Fibroblast of lung (primary cell): ENCODE results near the gene ZAR1L. TPM values are rescaled to one million over a fixed set of nuclear protein-coding genes. Genes with fewer than 3 reads are reported as not detected.

Source experiments
- DNase-seq, 2 donors: peaks; one replicate each; pipeline versions ENCODE4 v3.0.0 to v3.0.0-alpha.2; 2010; ENCODE audit warnings: low read depth in 2 of 2
- H2AFZ ChIP-seq: 2 replicates; pipeline ENCODE4 v1.5.1; 2012; ENCODE audit warnings: low read length, control low read depth, inconsistent platforms
- H3K27ac ChIP-seq: 2 replicates; pipeline ENCODE4 v1.5.1; 2011; ENCODE audit warnings: low read length, control low read depth; ENCODE audit not compliant: insufficient read depth
- H3K27me3 ChIP-seq: 2 replicates; pipeline ENCODE4 v1.5.1; 2011; ENCODE audit warnings: mild to moderate bottlenecking, low read length; ENCODE audit not compliant: control insufficient read depth, insufficient read depth
- H3K36me3 ChIP-seq: 2 replicates; pipeline ENCODE4 v1.5.1; 2011; ENCODE audit warnings: low read length; ENCODE audit not compliant: control insufficient read depth, insufficient read depth
- H3K4me1 ChIP-seq: 2 replicates; pipeline ENCODE4 v1.5.1; 2011; ENCODE audit warnings: low read length; ENCODE audit not compliant: control insufficient read depth, insufficient read depth; ENCODE audit errors: extremely low read depth
- H3K4me2 ChIP-seq: 2 replicates; pipeline ENCODE4 v1.5.1; 2011; ENCODE audit warnings: low read length, control low read depth; ENCODE audit not compliant: insufficient read depth; ENCODE audit errors: extremely low read depth
- H3K4me3 ChIP-seq, 4 experiments: fragments of 200-600 bp in 1 of 4; sonication (generic) in 1 of 4; replicated peaks in 1 of 4; 2 replicates each; pipeline ENCODE4 v1.5.1; 2011 to 2016; ENCODE audit warnings: low read length in 4 of 4, low read depth in 3 of 4, mild to moderate bottlenecking in 3 of 4, control low read depth in 2 of 4, inconsistent platforms in 1 of 4, mixed read lengths in 1 of 4; ENCODE audit not compliant: insufficient read depth in 1 of 4; ENCODE audit errors: control extremely low read depth in 1 of 4
- H3K79me2 ChIP-seq: 2 replicates; pipeline ENCODE4 v1.5.1; 2012; ENCODE audit warnings: mild to moderate bottlenecking, low read length, inconsistent platforms; ENCODE audit not compliant: control insufficient read depth, insufficient read depth
- H3K9ac ChIP-seq: 2 replicates; pipeline ENCODE4 v1.5.1; 2011; ENCODE audit warnings: mild to moderate bottlenecking, low read length, control low read depth; ENCODE audit not compliant: insufficient read depth
- H3K9me3 ChIP-seq: 2 replicates; pipeline ENCODE4 v1.5.1; 2012; ENCODE audit warnings: low read depth, low read length; ENCODE audit not compliant: control insufficient read depth, insufficient read depth
- H4K20me1 ChIP-seq: 2 replicates; pipeline ENCODE4 v1.5.1; 2011; ENCODE audit warnings: low read length; ENCODE audit not compliant: control insufficient read depth, insufficient read depth; ENCODE audit errors: extremely low read depth
- EZH2 ChIP-seq: IDR thresholded peaks from 2 replicates; pipeline ENCODE4 v1.5.1; 2012; ENCODE audit warnings: low read length, control low read depth, mild to moderate bottlenecking; ENCODE audit errors: missing control alignments
- polyA plus RNA-seq, 2 donors: library from polyadenylated mRNA; depleted of rRNA in 1 of 2; stranded (reverse) in 1 of 2; unstranded in 1 of 2; fragments of >200 nt; gene quantifications; 2 replicates each; pipeline ENCODE4 v1.2.1, GENCODE V29; 2011 to 2012; ENCODE audit warnings: missing spikeins in 1 of 2
- total RNA-seq: library from RNA; depleted of rRNA; stranded (reverse); fragments of >200 nt; gene quantifications from 2 replicates; pipeline ENCODE4 v1.2.1, GENCODE V29; 2014
- TF ChIP-seq, protein P1 (sequence below), 2 donors: IDR thresholded peaks in 1 of 2; conservative IDR thresholded peaks in 1 of 2; 1 replicate in 1 of 2; 2 replicates in 1 of 2; pipeline ENCODE4 v1.5.1; 2011 to 2012; ENCODE audit warnings: low read length in 2 of 2, control low read depth in 1 of 2, inconsistent platforms in 1 of 2, low read depth in 1 of 2, mild to moderate bottlenecking in 1 of 2

Gene ZAR1L
- total and polyA plus RNA-seq, 2 donors (not counting 1 experiment from before 2014, with no cell fraction given), result not detected

DNA sequence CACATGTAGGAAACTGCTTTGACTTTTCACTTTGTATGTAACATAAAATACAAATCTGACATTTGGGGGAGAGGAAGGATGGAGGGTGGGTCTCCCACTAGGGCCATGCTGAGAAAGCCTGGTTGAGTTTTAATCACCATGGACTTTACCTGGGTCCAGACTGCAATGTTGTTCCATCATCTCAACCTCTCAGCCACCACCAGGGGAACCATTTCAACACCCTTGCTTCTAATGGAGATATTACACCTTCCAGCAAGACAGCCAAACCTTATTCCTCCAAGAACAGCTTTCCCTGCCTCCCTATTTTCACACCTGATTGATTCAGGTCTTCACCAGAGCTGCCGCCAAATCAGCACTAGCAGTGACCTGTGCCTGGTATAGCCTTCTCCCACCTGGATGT, 56.0 kb downstream of the ZAR1L start:
- no peak for DNase-seq
- no peak overlapping the region for H3K4me3 ChIP-seq
- H3K4me2 ChIP-seq, result no peak overlapping the region
- H3K4me1 ChIP-seq, result peaks cover 11% of the 10 kb centered on the region
- H3K36me3 ChIP-seq, result peaks cover 2% of the 10 kb centered on the region
- H3K27me3 ChIP-seq, result no peaks in the 10 kb centered on the region
- no peak overlapping the region for H2AFZ ChIP-seq
- no peaks in the 10 kb centered on the region for H3K9me3 ChIP-seq
- H3K9ac ChIP-seq, result no peak overlapping the region
- H3K27ac ChIP-seq, result no peak overlapping the region
- H4K20me1 ChIP-seq, result no peaks in the 10 kb centered on the region
- H3K79me2 ChIP-seq, result no peaks in the 10 kb centered on the region
- TF ChIP-seq, protein P1, sequence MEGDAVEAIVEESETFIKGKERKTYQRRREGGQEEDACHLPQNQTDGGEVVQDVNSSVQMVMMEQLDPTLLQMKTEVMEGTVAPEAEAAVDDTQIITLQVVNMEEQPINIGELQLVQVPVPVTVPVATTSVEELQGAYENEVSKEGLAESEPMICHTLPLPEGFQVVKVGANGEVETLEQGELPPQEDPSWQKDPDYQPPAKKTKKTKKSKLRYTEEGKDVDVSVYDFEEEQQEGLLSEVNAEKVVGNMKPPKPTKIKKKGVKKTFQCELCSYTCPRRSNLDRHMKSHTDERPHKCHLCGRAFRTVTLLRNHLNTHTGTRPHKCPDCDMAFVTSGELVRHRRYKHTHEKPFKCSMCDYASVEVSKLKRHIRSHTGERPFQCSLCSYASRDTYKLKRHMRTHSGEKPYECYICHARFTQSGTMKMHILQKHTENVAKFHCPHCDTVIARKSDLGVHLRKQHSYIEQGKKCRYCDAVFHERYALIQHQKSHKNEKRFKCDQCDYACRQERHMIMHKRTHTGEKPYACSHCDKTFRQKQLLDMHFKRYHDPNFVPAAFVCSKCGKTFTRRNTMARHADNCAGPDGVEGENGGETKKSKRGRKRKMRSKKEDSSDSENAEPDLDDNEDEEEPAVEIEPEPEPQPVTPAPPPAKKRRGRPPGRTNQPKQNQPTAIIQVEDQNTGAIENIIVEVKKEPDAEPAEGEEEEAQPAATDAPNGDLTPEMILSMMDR (conservative IDR thresholded peaks at IDR 0.05 in 1 of 2, IDR thresholded peaks at IDR 0.05 in 1 of 2; ENCODE audit: low read depth in 1 of 2, low read length in 2 of 2), result peak in 1 of 2 donors; percentile 3
- no peak for TF ChIP-seq EZH2

DNA sequence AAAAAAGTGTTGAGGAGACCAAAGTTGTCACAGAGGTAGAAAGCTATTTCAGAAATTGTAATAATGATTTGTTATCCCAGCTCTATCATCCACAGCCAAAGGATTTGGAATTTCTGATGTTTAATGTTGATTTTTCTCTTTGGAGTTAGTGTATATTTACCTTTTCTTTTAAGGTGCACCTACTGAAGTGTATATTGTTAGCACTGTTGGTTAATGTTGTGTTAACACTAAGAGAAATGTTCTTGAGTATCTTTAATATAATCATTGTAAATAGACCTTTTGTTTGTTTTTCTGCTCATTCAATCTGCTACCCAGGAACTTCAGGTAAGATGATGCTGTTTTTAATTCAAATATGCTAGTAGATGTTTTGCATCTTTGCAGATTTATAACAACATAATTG, 57.5 kb downstream of the ZAR1L start:
- TF ChIP-seq EZH2, result no peak
- TF ChIP-seq, protein P1 (conservative IDR thresholded peaks at IDR 0.05 in 1 of 2, IDR thresholded peaks at IDR 0.05 in 1 of 2; ENCODE audit: low read depth in 1 of 2, low read length in 2 of 2), result no peak
- no peak overlapping the region for H3K27ac ChIP-seq

DNA sequence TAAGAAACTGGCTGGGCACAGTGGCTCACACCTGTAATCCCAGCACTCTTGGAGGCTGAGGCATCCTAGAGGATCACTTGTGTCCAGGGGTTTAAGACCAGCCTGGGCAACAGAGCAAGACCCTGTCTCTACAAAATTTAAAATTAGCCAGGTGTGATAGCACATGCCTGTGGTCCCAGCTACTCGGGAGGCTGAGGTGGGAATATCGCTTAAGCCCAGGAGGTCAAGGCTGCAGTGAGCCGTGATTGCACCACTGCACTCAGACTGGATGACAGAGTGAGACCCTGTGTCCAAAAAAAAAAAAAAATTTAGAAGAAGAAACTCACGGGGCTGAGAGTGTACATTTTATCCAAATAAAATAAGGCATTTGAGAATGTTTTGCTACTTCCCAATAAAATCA, 58.9 kb downstream of the ZAR1L start:
- H3K36me3 ChIP-seq, result peaks cover 2% of the 10 kb centered on the region
- H3K4me1 ChIP-seq, result peaks cover 3% of the 10 kb centered on the region
- H3K27ac ChIP-seq, result no peak overlapping the region
- no peak overlapping the region for H3K4me2 ChIP-seq
- DNase-seq, result no peak
- no peaks in the 10 kb centered on the region for H3K27me3 ChIP-seq
- H2AFZ ChIP-seq, result no peak overlapping the region
- H4K20me1 ChIP-seq, result no peaks in the 10 kb centered on the region
- no peak overlapping the region for H3K9ac ChIP-seq
- H3K4me3 ChIP-seq, result no peak overlapping the region
- no peak for TF ChIP-seq EZH2
- H3K9me3 ChIP-seq, result no peaks in the 10 kb centered on the region
- H3K79me2 ChIP-seq, result no peaks in the 10 kb centered on the region

More for the DNA sequence above, 57.5 kb downstream of the ZAR1L start:
- peaks cover 2% of the 10 kb centered on the region for H3K36me3 ChIP-seq
- no peak overlapping the region for H3K9ac ChIP-seq
- no peaks in the 10 kb centered on the region for H3K9me3 ChIP-seq
- no peak overlapping the region for H2AFZ ChIP-seq
- no peaks in the 10 kb centered on the region for H3K27me3 ChIP-seq
- H3K79me2 ChIP-seq, result no peaks in the 10 kb centered on the region
- no peaks in the 10 kb centered on the region for H4K20me1 ChIP-seq
- DNase-seq, result no peak
- no peak overlapping the region for H3K4me3 ChIP-seq
- no peak overlapping the region for H3K4me2 ChIP-seq
- peaks cover 8% of the 10 kb centered on the region for H3K4me1 ChIP-seq
